C4-2B (cell line): ENCODE results near the gene PPP6R3.

ENCODE experiments used
- CTCF ChIP-seq: fragments of 450-650 bp; conservative IDR thresholded peaks from 2 replicates; pipeline ENCODE4 v1.5.1; 2017; ENCODE audit warnings: mild to moderate bottlenecking
- ZFX ChIP-seq: fragments of 450-650 bp; IDR thresholded peaks from 2 replicates; pipeline ENCODE4 v1.6.1; 2017

GRCh38 chr11:68581901-68582300 lies 121.3 kb downstream of the PPP6R3 start:
- TF ChIP-seq CTCF (no peak), ZFX (no peak)
